GM12801 (cell line): ENCODE measurements around the gene DDX24.

Experiments
- CTCF ChIP-seq: IDR thresholded peaks from one replicate; pipeline ENCODE4 v1.5.1; 2011; ENCODE audit warnings: control low read depth; ENCODE audit not compliant: insufficient read length; ENCODE audit errors: extremely low read depth

DDX24 gene

GRCh38 chr14:94003397-94003796, 77.6 kb downstream of the DDX24 start:
- no peak for TF ChIP-seq CTCF

GRCh38 chr14:94001501-94002396, 79.3 kb downstream of the DDX24 start:
- peak; percentile 94 for TF ChIP-seq CTCF

GRCh38 chr14:94001016-94001415, 80.0 kb downstream of the DDX24 start:
- no peak for TF ChIP-seq CTCF

- no peak for TF ChIP-seq CTCF
These were observed 80.7 kb downstream of the DDX24 start for GRCh38 chr14:94000267-94000666.

GRCh38 chr14:93999573-93999972, 81.4 kb downstream of the DDX24 start:
- no peak for TF ChIP-seq CTCF

- TF ChIP-seq CTCF = no peak
These were observed 82.1 kb downstream of the DDX24 start for GRCh38 chr14:93998871-93999403.
